HG03565 (cell line): ENCODE results near the gene GULP1.

Source experiments
- ATAC-seq: cut with Tn5 transposase; IDR thresholded peaks from one replicate; pipeline ENCODE4 v1.9.1; 2021; ENCODE audit warnings: mild to moderate bottlenecking, moderate library complexity; ENCODE audit not compliant: unreplicated experiment

The GULP1 gene

DNA sequence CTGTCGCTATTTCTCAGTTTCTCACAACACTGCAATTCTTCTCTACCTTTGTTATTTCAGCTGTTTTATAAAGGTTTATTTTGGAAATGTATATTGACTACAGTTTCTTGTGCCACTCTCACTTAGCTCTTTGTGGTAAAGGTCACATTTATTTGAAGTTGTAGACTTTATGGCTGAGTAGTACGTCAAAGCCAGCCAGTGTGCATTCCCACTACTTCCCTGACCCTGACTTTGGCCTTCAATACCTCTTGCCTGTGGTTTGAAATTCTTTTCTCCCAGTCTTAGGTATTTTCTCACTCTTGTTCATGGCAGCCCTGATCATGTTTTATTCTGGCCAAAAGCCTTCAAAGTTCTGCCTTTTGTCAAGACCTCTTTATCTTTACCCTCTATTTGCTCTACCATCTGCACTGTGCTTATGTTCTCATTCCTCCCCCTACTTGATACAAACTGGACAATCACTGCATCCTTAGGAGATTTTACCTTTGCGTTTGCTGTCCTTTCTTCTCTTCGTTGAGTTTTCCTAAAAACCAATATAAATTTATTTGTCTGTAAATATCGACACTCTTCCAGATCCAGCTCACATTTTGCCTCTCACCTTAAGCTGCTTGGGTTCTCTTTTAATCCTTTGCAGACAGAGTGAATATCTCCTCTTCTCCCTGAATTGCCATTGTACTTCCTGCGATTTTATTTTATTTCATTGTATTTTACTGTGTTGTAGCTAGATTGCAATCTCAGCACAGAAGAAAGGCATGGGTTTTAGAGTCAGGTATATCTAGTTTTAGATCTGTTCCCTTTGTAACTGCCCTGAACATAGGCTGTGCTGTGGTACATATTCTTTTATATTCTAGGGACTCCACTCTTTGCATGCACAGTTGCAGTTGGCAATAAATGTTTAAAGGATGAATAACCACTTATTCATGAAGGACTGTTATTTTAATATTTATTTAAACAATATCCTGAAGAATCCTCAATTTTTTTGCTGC is 31.2 kb downstream of the GULP1 start:
- no peak for ATAC-seq

DNA sequence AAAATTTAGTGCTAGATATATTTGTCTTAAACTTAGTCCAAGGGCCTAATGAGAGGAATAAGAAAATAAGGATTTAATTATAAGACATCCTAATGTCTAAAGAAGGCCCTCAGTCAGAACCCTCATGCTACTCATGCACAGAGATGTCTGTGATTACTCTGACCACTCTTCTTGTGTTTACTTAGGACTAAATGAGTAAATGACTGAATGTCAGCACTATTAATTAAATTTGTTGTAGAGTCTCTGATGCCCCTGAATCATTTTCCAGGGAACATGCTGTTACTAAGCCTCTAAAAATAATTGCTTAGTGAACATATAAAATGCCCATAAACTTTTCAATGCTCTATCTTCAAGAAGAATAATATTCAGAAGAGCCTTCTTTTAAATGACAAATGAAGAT is 32.4 kb downstream of the GULP1 start:
- no peak for ATAC-seq

DNA sequence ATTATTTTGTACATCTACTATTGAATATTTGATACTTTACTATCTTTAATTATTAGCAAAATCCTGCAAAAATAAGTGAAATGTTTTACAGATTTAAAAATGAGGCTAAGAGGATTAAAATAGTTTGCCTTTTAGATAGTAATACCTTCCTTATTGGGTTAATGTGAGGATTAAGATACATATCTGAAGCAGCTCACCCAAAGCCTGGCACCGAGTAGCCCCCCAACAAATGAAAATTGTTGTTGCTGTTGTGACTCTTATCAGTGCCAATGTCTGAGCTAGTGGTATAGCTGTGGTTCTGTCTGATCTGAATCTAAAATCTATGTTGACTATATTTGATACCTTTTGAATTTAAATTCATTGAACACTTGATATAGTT is 34.6 kb downstream of the GULP1 start:
- ATAC-seq: no peak

DNA sequence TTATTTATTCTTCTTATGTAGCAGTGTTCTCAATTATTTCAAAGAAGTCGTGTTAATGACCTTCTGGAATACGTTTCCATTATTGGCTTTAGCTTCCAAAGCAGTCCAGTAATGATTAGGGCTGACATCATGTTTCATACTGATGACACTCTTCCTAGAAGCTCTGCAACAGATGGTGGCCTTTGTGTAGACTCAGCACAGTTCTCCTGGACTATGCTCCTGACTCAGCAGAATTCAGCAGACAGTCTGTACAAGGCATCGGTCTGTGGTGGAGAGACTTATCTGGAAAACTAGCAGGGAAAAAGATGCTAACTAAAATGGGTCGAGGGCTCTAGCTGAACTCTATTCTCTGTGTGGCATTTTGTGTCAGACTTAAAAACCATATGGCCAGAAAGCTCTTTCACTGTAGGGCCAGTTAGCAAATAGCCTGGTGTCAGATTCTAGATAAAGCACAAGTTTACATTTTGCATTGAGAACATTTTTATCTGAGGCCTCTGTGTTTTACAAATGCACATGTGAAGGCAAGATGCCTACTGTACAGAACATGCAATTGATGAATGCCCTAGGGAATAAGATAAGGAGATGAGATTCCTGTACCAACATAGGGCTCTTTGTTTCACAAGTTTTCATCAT is 35.1 kb downstream of the GULP1 start:
- ATAC-seq: no peak

DNA sequence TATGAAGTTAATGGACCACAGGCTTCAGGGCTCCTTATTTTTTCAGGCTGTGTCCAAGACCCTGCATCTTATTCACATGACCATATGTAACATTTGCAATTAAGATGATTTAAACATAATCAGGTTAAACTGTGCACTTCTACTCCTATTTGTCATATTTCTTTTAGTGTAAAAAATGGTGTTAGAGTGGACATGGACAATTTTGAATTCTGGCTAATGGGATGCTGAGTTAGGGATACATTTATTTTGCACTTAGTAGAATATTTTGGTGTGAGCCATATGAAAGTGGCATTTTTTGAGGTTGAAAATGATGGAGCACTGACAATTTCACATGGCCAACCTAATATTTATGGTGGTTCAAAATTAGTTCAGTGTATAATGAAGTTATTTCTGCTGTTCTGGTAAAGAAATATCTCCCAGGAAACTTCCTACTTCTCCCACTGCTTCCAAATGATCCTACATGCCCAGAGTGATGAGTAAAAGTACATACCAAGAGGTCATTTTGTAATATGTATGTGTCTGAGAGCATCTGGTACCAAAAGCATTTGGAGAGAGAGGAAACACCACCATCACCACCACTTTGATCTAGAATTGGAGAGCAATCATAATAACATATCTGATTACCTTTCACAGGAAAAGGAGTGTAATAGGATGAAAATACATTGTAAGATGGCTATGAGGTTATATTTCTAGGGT is 36.0 kb downstream of the GULP1 start:
- no peak for ATAC-seq

DNA sequence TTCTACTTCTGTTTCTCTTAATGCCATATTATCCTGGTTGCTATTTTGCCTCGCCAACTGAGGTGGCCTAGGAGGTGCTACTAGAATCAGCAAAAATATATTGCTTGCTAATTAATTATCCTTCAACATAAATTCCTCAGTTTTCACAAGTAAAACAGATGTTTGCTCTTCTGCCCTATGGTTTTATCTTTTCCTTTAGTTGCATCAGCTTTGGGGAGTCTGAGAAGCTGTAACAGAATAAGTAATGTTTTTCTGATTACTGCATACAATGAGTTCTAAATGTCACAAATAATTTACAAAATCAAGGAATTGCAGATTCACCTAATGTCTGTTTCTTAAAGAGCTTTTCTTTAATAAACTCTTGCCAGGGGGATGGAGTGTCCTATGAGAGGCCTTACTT is 36.7 kb downstream of the GULP1 start:
- no peak for ATAC-seq

DNA sequence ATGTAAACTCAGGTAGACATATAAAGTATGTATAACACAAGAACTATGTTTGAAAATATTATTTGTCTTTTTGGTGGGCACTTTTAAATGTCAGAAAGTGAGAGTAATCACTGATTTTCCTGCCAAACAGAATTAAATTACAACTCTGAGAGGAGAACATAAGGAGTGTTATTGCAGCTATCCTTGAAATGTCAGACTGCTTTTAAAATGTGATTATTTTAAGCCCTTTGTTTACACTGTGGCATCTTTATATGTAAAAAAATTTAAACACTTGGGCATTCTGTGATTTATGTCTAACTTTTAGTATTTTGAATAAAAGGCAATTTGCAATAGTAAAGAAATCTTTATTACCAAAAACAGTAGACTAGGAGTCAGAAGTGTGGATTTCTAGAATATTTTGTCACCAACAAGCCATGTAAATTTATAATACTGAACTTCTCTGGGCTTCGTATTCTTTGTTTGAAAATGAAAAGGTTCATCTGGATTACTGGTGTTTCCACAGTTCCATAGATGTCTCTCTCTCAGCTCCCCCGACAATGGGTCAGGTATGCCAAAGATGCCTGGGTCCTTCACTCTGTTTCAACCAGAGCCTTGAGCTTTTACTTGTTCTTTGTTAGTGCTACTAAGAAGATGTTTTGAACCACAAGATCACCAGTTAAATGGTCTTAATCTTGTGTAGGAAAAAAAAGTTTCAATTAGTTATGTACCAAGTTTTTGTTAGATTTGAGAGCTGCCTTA is 38.8 kb downstream of the GULP1 start:
- no peak for ATAC-seq

DNA sequence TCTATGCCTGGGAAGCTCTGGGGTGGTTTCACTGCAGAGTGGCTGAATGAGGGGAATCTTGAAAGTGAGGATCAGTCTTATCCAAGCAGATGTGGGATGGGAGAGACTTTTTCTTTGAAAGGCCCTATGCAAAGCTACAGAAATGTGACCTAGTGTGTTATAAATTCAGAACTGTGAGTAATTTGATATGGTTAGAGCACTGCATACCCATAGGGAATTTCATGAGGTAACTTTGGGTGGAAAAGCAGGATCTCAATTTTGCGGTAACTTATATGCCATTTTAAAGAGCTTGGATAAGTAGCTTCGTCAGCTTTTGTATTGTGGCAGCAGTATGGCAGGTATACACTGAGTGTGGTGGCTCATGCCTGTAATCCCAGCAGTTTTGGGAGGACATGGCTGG is 40.9 kb downstream of the GULP1 start:
- ATAC-seq: no peak

DNA sequence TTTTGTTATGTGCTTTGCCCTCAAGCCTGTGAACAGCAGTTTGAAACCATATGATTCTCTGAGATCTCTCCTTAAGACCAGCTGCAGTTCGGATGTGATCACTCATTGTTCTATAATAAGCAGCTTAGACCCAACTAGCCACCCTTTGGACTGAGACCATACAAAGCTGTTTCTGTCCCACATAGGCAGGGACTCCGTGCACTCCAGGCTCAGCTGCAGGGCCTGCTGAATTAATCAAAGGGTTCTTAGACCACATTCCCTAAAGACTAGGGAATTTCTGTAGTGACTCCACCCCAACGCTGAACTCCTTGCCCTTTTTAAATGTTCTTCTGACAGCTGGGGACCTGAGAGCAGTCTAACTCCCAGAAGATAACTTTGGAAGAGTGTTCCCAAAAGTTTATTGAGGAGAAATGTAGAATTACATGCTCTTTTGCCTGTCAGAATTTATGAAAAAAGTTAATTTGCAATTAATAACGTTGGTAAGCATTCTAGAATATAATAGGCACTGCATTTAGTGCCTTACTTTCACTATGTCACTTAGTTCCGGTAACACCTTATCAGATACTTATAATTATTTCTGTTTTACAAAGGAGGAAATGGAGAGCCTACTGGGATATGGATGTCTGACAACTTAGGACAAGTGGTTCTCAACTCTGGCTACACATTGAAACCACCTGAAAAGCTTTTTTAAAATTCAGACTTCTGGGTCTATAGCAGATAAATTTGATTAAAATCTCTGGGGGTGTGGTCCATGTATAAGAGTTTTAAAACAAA is 42.3 kb downstream of the GULP1 start:
- no peak for ATAC-seq

DNA sequence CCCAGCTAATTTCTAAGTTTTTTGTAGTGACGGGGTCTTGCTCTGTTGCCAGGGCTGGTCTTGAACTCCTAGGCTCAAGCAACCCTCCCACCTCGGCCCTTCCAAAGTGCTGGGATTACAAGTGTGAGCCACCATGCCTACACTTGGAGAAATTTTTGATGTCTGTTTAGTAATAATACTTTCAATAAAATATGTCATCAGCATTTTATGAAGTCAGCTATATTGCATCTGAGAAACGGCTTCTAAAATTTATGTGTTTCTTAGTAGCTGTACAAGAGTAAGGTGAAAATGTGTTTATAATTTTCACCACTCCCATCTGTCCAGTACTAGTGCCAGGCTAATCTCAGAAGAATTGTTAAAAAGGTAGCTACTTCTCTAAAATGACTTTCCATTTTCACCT is 46.8 kb downstream of the GULP1 start:
- ATAC-seq: no peak

DNA sequence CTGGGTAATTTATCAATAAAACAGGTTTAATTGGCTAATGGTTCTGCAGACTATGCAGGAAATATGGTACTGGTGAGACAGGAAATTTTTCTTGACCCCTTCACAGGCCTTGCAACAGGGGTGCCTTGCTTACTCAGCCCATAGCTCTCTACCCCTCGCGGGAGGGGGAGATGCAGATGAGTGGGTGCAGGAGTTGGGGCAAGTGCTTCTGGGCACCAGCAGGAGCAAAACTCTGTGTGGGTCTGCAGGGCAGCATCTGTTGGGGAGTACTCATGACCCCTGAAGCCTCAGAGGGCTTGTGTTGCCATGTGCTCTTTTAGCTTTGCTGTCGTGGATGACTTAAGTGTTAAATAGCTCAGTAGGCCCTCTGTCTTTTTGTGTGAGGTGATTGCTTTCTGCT is 48.6 kb downstream of the GULP1 start:
- no peak for ATAC-seq

DNA sequence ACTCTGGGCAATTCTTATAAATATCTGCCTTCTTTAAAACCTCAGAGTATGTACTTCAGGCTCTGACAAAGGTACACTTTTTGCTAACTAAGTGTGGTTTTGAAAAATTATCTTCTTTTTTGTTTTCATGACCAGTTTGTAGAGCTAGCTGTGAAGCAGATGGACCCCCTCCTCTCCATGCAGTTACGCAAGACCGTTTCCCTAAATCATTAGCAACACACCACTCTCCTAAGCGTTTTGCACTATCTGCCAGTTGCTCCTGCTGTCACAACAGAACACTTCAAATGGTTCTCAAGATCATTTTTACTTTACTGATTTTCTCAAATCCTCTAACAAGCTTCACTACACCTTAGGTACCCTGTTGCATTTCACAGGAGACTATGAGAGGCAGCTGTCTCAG is 53.3 kb downstream of the GULP1 start:
- ATAC-seq: no peak

DNA sequence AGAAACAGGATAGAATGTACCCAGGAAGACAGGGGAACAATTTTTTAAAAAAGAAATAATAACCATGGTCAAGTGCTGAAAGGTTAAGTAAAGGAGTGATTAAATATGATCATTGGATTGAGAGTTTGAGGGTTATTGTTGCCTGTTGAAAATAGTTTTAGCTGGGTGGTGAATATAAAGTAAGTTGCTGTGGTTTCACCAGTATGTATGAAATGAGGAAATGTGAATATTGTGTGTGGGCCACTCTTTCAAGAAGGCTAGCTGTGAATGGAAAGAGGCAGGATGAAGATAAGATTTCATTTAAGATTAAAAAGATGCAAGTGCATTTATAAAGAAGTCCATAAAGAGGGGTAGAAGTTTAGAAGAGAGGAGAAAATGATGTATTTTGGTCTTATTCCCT is 53.8 kb downstream of the GULP1 start:
- ATAC-seq: no peak

DNA sequence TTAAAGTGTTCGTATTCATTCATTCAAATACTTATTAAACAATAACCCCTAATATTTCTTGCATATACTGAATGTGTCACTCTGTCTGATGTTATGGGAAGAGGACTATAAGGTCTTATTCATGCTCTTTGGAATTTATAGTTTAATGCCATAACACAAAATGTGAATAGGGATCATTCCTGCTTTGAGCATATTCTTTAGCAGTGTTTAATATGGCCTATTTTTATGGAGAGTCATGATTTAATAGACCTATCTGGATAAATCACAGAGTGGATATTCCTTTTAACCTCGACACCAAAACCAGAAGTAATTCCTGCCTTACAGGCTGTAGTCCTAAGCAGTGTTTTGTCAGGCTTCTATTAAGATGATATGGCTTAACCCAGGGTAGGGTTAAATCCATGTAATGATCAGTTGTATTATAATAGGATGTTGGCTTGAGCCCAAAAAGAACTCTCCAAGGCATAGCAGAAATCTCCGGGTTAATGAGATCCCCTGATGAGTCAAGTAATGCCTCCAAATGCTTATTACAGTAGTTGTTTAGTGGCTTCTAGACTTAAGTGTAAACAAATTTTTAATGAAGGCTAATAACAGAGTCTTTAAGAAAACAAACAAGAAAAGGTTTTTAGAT is 54.3 kb downstream of the GULP1 start:
- no peak for ATAC-seq

DNA sequence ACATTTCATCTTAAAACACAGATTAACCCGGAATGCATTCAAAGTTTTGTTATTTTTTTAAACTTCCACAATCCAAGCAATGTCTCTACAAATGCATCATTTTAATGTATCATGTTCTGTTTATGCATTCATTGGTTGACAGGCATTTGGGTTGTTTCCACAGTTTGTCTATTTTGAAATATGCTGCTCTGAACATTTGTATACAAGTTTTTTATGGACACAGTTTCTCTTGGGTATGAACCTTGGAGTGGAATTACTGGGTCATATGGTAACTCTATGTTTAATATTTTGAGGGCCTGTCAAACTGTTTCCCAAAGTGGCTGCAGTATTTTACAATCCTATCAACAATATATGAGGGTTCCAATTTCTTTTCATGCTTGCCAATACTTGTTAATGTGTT is 57.3 kb downstream of the GULP1 start:
- ATAC-seq: no peak

DNA sequence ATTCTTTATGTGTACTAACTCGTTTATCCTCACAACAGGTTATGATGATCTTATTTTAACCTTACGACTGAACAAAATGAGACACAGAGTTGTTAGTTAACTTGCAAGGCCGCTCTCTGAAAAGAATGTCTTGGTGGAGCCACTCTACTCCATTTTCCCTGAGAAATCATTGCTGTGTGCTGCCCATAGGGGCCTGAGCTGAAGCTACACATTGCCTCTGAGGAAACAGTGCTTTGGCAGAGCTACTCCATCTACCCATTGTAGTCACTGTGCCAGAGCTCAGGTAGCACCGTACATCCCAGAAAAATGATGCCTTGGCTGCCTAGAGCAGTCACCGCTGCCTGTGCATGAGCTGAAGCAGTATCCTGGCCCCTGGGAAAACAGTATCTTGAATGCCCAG is 61.6 kb downstream of the GULP1 start:
- no peak for ATAC-seq

DNA sequence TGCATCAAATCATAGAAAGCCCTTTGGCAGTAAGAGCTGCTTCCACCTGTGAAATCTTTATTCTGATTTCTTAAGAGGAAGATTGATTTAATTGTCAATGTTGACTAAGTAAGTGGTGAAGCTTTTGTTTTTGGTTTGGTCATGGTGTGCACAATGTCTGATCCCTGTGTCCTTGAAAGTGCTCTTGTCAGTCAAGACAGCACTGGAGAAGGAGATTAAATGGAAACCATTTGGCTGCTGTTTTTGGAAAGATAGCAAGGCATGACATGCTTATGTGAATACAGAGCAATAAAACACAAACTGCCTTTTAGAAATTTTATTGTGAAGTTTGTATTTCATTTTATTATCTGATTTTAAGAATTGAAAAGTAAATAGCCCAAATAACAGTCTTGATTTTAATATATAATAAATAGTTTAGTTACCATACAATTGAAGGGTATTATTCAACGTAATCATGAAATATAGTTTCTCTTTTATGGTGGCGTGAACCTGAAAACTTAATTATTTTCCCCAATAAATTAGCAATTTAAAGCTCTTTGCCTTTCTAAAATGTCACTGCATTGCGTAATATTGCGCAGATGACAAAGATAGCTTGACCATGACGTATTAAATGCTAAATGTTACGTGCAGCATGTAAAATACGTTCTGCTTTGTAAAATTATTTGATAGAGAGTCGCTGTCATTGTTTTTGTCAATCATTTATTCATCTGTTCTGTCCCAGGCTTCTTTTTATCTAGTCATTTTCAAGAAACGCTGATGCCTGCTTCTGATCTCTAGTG is 69.0 kb downstream of the GULP1 start:
- no peak for ATAC-seq

DNA sequence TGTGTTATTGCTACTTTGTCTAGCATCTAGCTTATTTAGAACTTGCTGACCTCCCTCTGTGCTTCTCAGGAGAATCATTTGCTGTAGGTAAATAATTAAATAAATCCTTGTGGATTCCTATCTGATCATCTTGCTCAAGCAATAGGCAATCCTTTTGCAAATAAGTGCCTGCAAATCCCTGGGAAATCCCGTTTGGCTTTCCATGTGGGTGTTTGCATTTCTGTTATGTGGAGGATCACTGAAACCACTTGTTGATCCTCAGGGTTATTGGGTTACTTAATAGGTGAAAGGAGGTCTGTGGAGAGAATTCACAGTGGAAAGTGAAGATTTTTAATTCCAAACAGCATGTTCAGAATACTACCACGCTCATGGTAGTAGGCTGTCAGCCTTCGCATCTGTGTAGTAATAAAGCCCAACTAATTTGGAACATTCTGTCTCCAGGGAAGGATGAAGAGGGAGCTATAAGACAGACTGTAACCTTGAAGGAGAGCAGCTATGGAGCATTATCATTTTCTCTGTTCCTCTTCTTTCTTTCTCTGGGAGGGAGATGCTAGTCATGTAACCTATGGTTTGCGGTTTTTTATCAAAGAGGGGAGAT is 72.5 kb downstream of the GULP1 start:
- ATAC-seq: no peak
